Fibroblast of mammary gland (primary cell): ENCODE measurements around the gene MORN3.
"Not testable (repeated sequence)": the region's sequence is repeated elsewhere in the genome, so short reads cannot be mapped to it uniquely, and the experiment has no call there.

Experiments
- DNase-seq: peaks from one replicate; pipeline ENCODE4 v3.0.0-alpha.2; 2010; ENCODE audit warnings: low read depth
- H3K4me3 ChIP-seq: 2 replicates; pipeline ENCODE4 v1.5.1; 2011; ENCODE audit warnings: low read depth, mild to moderate bottlenecking, low read length, moderate library complexity; ENCODE audit not compliant: control insufficient read depth
- TF ChIP-seq, protein P1 (sequence below): conservative IDR thresholded peaks from 2 replicates; pipeline ENCODE4 v1.5.1; 2011; ENCODE audit warnings: low read depth, low read length, inconsistent platforms; ENCODE audit not compliant: control insufficient read depth, insufficient read depth

The MORN3 gene

GRCh38 chr12:121688966-121689365 lies 19.5 kb upstream of the MORN3 start:
- no peak overlapping the region for H3K4me3 ChIP-seq
- no peak for DNase-seq
- TF ChIP-seq, protein P1, sequence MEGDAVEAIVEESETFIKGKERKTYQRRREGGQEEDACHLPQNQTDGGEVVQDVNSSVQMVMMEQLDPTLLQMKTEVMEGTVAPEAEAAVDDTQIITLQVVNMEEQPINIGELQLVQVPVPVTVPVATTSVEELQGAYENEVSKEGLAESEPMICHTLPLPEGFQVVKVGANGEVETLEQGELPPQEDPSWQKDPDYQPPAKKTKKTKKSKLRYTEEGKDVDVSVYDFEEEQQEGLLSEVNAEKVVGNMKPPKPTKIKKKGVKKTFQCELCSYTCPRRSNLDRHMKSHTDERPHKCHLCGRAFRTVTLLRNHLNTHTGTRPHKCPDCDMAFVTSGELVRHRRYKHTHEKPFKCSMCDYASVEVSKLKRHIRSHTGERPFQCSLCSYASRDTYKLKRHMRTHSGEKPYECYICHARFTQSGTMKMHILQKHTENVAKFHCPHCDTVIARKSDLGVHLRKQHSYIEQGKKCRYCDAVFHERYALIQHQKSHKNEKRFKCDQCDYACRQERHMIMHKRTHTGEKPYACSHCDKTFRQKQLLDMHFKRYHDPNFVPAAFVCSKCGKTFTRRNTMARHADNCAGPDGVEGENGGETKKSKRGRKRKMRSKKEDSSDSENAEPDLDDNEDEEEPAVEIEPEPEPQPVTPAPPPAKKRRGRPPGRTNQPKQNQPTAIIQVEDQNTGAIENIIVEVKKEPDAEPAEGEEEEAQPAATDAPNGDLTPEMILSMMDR: no peak

GRCh38 chr12:121679661-121680197 lies 10.3 kb upstream of the MORN3 start:
- DNase-seq, H3K4me3 ChIP-seq: not testable (repeated sequence)

DNA sequence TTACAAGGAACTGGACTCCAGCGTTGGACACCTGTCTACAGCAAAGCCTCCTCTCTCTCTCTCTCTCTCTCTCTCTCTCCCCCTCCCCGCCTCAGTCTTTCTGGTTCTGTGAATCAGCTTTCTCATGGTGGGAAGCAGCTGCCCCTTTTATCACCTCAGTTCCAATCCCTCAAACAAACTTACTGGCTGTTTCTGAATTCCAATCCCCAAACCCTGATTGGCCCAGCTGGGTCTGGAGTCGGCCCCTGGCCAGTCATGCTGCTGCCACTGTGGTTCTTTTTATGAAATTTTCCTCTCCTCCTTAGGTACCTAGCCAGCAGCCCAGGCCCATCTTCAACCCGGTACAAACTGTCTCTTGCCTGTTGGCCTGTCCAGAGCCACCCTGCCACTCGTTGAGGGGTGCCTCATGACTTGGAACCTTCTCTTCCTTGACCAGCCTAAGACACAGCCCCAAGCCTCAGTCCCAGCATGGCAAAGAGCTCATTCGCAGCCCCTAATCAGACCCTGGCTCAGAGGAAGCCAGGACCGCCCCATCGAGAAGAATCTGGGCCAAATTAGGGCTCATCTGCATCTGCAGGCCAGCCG lies 9.4 kb upstream of the MORN3 start:
- TF ChIP-seq, protein P1: no peak
- no peak overlapping the region for H3K4me3 ChIP-seq
- DNase-seq: no peak

- no peak for DNase-seq
- TF ChIP-seq, protein P1: no peak
- no peak overlapping the region for H3K4me3 ChIP-seq
Observed at GRCh38 chr12:121678305-121678704, 8.9 kb upstream of the MORN3 start.

DNA sequence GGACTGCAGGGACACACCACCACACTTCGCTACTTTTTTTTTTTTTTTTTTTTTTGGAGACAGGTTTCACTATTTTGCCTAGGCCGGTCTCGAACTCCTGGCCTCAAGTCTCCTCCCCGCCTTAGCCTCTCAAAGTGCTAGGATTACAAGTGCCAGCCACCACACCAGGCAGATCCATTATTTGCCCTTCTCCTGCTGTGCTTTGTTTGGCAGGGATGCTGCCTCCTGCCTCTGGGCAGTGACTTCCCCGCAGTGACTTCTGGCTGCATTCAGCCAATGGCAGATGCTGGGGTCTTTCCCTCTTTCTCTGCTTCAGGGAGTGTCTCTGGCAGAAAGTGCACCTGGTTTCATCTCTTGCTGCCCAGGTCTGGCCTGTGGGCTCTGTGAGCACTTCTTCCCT lies 6.7 kb upstream of the MORN3 start:
- TF ChIP-seq, protein P1: no peak
- no peak for DNase-seq
- no peak overlapping the region for H3K4me3 ChIP-seq

- peak overlapping the region; percentile 59 for H3K4me3 ChIP-seq
- TF ChIP-seq, protein P1: no peak
- DNase-seq: no peak
Observed at GRCh38 chr12:121673013-121673511, 3.6 kb upstream of the MORN3 start.

DNA sequence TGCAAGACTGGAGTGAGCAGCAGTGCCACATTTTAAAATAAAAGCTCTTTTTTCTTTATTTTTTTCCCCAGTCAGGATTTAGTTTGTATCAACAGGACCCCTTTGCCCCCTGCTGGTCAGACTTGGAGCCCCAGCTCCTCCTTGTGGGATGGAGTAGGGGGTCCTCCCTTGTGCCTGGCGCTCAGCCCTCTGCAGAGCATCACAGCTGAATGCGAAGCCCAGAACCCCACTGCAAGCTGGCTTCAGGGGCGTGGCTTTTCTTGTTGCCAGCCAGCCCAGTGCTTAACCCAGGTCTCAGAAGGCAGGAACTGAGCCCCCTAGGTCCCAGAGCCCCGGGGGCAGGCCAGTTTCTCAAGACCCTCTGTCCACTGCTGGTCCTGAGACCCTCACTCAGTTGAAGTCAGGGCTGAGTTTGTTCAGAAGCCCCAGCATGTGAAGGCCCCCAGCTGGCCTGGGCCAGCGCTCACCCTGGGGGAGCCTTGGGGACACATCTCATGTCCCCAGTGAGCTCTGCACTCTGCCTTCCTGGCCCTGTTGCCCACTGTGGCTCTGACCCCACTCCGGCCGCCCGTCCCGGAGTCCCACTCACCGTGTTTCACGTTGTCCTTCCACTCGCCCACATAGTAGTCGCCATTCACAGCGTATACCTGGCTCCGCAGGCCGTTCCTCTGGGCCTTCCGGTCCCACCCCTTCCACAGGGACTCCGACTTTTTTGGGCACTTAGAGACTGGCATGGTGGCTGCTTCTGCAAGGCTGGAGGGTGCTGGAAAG lies 519 bp downstream of the MORN3 start:
- no peak overlapping the region for H3K4me3 ChIP-seq
- TF ChIP-seq, protein P1: peak; percentile 58
- peak; percentile 38 for DNase-seq

- H3K4me3 ChIP-seq, DNase-seq: not testable (repeated sequence)
Observed at GRCh38 chr12:121666829-121667228, 2.6 kb downstream of the MORN3 start.
